NCI-H345 treated with DMSO at 0.1 percent for 48 hours (cell line): Measurements from ENCODE around the gene COL13A1.

Experiments used
- DNase-seq: peaks from one replicate; lab custom pipeline; 2025; ENCODE audit not compliant: unreplicated experiment; lab: John Stamatoyannopoulos, UW

Gene COL13A1

GRCh38 chr10:69801434-69802315 is at the start of gene COL13A1:
COL13A1 (plus strand) TSS chr10:69801906; CDS start chr10:69802424, 518 bp downstream.
- DNase-seq: no peak

- no peak for DNase-seq
Observed at GRCh38 chr10:69752479-69752878, 49.2 kb upstream of the COL13A1 start.

DNA sequence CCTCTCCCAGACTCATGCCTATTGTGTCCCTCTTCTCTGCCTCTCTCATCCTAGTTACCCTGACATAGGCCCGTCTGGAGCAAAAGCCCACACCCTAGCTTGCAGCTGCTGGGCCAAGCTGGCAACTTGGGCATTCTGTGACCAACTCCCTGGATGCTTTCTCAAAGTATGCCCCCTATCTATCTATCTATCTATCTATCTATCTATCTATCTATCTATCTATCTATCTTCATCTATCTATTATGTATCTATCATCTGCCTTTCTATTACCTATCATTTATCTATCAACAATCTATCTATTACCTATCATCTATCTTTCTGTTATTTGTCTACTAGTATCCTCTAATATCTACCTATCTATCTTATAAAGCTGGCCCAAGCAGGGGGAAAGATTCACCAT is 45.4 kb upstream of the COL13A1 start:
- DNase-seq: no peak

- DNase-seq: no peak
Observed at GRCh38 chr10:69757206-69757552, 44.5 kb upstream of the COL13A1 start.

DNA sequence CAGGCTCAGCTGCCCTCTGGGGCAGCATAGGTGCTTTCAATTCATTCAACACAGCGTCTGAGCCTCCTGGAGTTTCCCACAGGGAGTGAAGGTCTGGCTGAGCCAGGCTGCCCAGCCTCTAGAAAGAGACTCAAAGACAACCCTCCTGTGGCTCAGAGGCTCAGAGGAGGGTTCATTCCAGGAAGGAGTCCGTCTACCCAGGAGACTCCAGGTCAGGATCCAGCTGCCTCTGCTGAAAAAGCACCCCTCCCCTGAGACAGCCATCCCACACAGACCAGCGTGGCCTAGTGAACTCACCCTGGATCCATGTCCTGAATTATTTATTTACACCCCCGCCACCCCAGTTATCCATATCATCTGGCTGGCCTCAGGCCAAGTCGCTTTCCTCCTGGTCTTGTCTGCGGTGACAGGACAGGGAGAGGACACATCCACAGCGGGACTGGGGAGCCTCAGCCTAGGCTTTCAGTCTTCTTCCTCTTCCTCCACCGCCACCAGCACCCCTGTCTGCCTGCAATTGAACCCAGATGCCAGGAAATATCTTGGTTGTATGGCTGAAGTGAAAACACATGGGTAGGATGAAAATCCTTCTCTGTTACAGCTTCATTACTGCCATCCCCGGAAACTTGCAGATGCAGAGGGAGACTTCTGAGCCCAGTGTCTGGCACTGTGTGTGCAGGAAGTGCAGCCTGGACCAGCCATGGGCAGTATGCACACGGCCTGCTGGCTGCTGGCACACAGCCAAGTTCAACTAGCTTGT is 44.0 kb upstream of the COL13A1 start:
- DNase-seq: no peak

GRCh38 chr10:69758310-69758728 is 43.4 kb upstream of the COL13A1 start:
- no peak for DNase-seq

DNA sequence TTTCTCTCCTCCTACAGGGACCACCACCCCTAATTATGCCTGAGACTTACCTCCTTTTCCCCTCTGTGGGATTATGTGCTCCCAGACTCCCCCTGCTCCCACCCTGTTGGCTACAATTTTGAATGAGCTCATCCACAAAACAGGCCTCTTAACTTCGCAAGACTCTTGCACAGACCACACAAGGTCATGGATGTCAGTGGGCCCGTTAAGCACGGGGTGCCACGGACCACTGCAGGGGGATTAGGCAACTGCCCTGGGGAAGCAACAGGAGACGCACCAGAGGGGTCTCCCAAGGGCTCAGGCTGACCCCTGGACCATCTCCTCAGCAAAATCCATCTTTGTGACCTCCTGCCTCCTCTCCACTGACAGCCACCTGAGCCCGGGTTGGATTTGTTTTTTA is 42.1 kb upstream of the COL13A1 start:
- DNase-seq: no peak

- DNase-seq: no peak
Observed at GRCh38 chr10:69760072-69760471, 41.6 kb upstream of the COL13A1 start.

DNA sequence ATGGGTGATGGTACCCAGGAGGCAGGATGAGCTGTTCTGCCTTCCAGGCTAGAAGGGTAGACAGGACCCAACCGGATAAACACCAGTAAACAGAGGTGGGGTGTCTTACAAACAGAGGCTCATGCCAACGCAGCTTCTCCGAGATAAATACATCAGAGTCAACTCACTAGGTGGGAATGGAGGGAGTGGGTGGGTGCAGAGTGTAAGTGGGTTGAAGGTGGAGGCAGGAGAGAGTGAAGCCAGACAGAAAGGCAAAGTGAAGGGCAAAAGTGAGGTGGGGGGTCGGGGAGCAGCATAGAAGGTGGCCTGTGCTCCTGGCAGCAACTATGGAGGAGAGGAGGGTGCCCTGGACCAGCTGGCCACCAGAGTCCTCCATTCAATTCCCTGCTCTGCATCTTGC is 40.4 kb upstream of the COL13A1 start:
- no peak for DNase-seq

DNA sequence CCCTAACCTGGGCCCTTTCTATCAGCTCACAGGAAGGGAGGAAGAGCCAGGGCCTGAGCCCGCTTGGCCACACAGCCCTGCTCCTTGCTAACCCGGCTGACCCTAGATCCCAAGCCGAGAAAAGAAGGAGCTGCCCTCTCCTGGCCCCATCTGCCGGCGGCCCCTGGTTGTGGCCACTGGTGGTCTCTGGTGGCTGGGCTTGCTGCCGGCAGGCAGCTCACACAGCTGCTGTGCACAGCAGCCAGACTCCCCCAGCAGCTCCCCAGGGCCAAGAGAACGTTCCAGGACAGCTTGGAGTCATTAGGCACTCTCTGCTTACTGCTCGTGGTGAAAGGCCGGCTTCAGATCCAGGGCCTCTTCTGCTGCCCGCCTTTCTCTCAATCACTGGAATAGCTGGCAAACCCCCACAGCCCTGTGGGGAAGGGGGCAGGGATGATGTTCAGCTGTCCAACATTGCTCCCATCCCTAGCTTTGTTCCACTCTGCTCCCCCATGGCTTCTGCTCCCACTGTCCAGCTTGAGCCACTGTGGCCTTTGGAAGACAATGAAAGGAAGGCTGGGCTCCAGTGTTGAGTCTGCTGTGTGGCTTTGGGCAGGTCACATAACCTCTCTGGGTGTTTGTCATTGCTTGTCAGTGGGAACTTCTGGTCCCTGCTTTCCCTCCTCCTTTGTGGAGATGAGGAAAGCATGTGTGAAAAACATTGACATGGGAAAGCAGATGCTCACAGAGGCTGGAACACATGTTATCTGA is 35.4 kb upstream of the COL13A1 start:
- no peak for DNase-seq

DNA sequence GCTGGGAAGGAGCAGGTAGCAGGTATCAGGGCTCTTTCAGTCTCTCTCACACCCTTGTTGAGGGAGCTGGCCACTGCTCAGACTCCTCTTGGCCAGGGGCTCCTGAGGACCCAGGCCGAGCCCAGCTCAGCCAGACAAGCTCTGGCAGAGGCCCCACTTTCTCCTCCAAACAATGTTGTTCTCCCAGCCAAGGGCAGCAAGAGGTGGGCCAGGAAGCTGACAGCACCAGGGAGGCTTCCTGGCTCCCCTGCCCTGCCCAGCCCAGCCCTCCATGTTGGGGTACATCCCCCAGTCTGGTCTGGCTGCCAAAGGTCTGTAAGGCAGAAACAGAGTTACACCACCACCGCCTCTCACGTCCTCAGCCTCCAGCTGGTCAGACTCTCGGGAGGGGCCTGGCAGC is 33.9 kb upstream of the COL13A1 start:
- DNase-seq: no peak

DNA sequence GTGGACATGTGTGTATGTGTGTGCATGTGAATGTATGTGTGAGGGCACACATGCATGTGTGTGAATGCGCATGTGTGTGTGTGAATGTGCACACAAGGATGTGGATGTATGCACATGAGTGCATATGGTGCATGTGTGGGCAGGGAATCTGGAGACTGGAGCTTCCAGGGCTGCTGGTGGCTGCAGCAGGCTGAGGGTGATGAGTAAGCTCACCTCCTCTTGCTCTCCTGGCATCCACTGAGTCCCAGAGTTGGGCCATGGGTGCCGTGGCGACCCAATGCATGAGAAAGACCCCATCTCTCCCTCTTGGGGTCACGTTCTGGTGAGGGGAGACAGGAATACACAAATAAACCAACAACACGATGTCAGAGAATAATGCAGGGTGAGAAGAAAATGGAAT is 33.3 kb upstream of the COL13A1 start:
- no peak for DNase-seq

DNA sequence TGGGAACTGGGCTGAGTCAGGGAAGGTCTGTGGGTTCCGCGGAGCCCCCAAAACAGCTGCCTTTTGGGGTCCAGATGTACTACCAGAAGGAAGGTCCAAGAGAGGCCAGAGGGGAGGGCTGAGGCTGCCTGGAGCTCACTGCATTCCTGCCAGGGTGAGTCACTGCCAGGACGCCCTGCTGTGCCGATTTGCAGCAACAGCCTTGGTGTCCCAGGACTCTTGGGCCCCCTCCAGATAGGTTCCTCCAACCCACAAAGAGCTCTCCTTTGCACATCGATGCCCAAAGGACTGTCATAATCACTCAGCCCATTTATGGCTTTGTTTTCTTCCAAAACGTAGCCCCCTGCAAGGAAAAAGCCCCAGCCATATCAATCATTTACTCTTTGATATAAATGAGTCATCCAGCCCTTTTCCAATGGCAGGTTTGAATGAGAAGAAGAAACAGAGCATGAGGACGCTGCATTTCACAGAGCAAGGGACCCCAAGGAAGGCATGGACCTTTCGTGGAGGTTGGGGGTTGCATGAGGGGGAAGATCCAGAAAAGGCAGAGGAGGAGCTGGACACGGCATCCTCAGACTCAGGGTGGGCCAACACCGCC is 32.2 kb upstream of the COL13A1 start:
- DNase-seq: no peak

- DNase-seq: no peak
Observed at GRCh38 chr10:69772933-69773704, 28.6 kb upstream of the COL13A1 start.

GRCh38 chr10:69774596-69774995 is 27.1 kb upstream of the COL13A1 start:
- DNase-seq: no peak

GRCh38 chr10:69780077-69780476 is 21.6 kb upstream of the COL13A1 start:
- no peak for DNase-seq

- DNase-seq: no peak
Observed at GRCh38 chr10:69781576-69781975, 20.1 kb upstream of the COL13A1 start.

DNA sequence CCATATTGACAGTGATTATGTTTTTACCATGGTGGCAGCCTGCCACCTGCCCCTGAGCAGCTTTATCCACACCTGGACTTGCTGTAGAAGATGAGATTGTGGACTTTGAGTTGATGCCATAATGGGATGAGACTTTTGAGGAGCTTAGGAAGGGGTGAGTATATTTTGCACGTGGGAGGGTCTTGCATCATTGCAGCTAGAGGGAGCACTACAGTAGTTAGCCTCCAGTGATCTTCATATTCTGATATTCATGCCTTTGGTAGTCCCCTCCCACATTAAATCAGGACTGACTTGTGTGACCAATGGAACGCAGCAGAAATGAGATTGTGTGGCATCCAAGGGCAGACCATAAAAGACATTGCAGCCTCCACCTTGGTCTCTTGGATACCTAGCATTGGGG is 18.2 kb upstream of the COL13A1 start:
- DNase-seq: no peak

DNA sequence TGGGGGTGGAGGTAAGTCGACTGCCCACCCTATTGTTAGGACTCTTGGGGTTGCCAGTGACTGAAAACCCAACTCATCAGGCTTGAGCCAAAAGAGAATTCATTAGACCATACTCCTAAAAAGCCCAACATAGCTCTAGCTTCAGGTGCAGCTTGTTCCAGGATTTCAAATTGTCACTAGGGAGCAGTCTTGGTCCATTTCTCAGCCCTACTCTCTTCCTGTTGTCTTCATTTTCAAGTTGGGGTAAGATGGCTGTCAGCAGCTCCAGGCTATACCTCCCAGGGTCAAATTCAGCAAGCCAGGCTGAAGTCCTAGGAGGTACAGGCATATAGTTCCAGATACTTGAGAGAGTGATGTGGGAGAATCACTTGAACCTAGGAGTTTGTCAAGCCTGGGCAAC is 14.9 kb upstream of the COL13A1 start:
- DNase-seq: no peak

- DNase-seq: no peak
Observed at GRCh38 chr10:69787681-69788080, 14.0 kb upstream of the COL13A1 start.
